HG03571 (cell line): Measurements from ENCODE around the gene AMPD2.

Source experiments
- ATAC-seq: cut with Tn5 transposase; IDR thresholded peaks from one replicate; pipeline ENCODE4 v1.9.1; 2021; ENCODE audit not compliant: unreplicated experiment

Gene AMPD2

GRCh38 chr1:109630081-109630897 is 10.7 kb downstream of the AMPD2 start:
- ATAC-seq: no peak

GRCh38 chr1:109630898-109631512 is 11.4 kb downstream of the AMPD2 start:
- ATAC-seq: no peak

GRCh38 chr1:109631513-109632505 is 12.2 kb downstream of the AMPD2 start:
- ATAC-seq: no peak

GRCh38 chr1:109632671-109633346 is 13.2 kb downstream of the AMPD2 start:
- no peak for ATAC-seq

- no peak for ATAC-seq
Measured at GRCh38 chr1:109634292-109634691, 14.7 kb downstream of the AMPD2 start.

GRCh38 chr1:109634771-109635750 is 15.4 kb downstream of the AMPD2 start:
- no peak for ATAC-seq

GRCh38 chr1:109635862-109636200 is 16.2 kb downstream of the AMPD2 start:
- no peak for ATAC-seq

- no peak for ATAC-seq
Measured at GRCh38 chr1:109636201-109636952, 16.7 kb downstream of the AMPD2 start.

GRCh38 chr1:109637446-109637845 is 17.8 kb downstream of the AMPD2 start:
- ATAC-seq: no peak

GRCh38 chr1:109639063-109639840 is 19.6 kb downstream of the AMPD2 start:
- no peak for ATAC-seq

- no peak for ATAC-seq
Measured at GRCh38 chr1:109639841-109640184, 20.2 kb downstream of the AMPD2 start.

- no peak for ATAC-seq
Measured at GRCh38 chr1:109640285-109640865, 20.7 kb downstream of the AMPD2 start.

- ATAC-seq: no peak
Measured at GRCh38 chr1:109641078-109641740, 21.6 kb downstream of the AMPD2 start.

GRCh38 chr1:109641861-109642260 is 22.2 kb downstream of the AMPD2 start:
- no peak for ATAC-seq

- no peak for ATAC-seq
Measured at GRCh38 chr1:109642626-109643025, 23.0 kb downstream of the AMPD2 start.

- ATAC-seq: peak; percentile 75
Measured at GRCh38 chr1:109643385-109644230, 24.0 kb downstream of the AMPD2 start.

- no peak for ATAC-seq
Measured at GRCh38 chr1:109644670-109645069, 25.0 kb downstream of the AMPD2 start.
